ENCODE measurements around the gene TRIO.

Gene TRIO

GRCh38 chr5:14305045-14305444 lies 161.9 kb downstream of the TRIO start:
- DNase-seq: no peak

- no peak for DNase-seq
Observed at GRCh38 chr5:14306329-14306815, 163.2 kb downstream of the TRIO start.

DNA sequence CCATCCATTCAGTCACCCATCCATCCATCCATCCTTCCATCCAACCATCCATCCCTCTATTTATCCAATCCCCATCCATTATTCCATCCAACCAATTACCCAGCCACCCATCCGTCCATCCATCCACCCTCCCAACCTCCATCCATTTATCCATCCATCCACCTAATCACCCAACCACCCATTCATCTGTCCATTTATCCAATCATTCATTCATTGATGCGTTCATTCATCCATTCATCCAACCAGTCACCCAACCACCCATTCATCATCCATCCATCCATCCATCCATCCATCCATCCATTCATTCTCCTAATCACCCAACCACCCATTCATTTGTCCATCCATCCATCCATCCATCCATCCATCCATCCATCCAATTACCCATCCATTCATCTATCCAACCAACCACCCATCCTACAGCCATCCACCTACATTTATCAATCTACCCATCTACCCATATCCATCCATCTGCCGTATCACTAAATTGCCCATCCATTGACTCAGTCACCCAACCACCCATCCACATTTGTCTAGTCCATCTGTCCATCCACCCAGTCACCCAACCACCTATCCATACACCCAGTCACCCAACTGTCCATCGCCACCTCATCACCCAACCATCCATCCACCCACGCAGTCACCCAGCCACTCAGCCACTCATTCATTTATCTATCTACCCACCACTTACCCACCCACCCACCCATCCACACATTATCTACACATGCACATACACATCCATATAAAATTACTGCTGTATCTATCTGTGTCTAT lies 165.4 kb downstream of the TRIO start:
- DNase-seq: no peak

GRCh38 chr5:14309199-14309598 lies 166.1 kb downstream of the TRIO start:
- no peak for DNase-seq

GRCh38 chr5:14309878-14310531 lies 166.9 kb downstream of the TRIO start:
- no peak for DNase-seq

DNA sequence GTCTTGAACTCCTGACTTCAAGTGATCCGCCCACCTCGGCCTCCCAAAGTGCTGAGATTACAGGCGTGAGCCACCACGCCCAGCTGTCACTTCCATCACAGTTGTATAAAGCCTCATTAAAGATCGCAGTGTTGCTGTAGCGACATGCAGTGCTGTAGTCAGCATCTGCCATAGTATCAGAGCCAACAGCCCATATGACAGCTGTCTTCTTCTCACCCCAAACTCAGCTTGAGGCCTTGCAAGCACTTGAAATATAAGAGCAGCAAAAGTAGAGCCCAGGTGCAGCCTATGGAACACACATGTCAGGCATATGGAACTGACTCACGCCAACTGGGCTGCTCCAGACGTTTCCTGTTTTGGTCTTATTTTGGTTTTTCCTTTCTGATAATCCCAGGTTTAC lies 167.8 kb downstream of the TRIO start:
- no peak for DNase-seq

DNA sequence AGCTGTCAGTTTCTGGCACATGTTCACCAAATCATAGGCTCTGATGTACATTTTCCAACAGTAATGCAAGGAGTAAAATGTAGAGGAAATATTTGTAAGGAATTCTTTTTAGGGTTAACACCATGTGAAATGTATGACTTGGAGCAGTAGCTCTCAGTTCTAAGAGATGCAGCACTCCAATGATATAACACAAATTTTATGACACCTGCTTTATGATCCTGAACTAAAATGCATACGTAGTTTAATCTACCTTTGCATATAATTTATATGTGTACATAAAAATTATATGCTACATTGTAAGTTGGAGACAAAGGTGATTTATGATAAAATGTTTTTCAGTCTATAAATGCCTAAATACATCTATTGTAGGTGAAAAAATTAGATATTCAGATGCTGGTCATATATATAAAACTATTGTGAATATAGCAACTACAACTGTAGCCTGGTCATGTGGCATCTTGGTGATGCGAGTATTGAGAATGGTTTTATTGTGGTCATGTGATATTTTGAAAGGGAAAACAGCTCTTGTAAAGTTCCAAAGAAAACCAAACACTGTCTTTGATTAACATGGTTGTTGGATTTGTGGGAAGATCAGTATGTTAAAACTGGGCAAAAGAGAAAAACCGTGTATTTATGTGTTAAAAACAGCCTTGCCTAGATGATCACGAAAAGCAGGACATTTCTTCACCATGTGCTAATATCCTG lies 171.0 kb downstream of the TRIO start:
- no peak for DNase-seq

- DNase-seq: no peak
Observed at GRCh38 chr5:14316471-14316870, 173.3 kb downstream of the TRIO start.

DNA sequence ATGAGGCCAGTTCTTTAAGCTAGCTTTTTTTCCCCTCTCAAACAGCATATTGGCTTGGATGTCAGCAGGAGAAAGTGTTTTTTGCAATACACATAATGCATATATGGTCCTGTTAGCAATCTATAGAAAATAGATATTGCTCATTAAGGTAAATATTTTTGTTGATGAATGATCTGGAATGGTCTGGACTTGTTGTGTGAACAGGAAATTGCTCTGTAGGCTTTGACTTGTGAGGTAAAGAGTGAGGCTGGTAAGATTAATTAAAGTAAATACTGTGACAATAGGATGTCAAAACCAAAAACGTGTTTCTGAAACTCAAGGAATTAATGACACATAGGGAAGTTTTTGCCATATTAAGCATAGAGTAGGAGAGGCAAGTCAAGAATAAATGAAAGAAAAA lies 176.0 kb downstream of the TRIO start:
- DNase-seq: no peak

GRCh38 chr5:14321936-14322335 lies 178.8 kb downstream of the TRIO start:
- no peak for DNase-seq

DNA sequence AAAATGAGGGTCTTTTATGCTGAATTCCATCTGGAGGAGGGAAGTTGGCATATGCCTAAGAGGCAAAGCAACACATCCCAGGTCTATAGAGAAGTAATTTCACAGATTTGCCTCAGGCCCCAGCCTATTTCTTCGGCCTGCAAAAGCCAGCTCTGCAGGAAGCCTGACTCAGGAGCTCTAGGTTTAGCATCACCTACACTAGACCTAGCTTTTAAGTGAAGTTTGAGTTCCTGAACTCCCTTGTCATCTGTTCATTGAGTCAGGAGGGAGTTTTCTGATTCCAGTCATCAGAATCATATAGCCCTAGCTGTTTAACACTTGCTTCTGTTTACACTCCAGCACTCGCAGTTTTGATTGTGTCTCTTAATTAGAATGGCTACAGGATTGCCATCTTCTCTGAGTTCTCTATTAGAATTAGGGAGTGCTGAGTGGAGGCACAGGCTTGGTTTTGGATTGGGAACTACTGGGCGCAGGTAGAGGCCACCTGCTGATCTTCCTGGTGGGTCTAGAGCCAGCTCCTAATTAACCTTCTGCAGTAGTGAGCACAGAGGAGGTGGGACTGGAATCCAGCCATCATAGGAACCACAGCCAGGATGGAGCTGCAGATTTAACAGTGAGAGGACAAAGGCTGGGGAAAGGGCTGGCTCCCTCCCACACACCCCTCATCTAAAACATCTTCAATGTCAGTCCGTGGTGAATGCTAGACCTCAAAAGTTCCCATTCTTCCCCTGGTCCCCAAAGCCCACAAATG lies 179.5 kb downstream of the TRIO start:
- DNase-seq: no peak

DNA sequence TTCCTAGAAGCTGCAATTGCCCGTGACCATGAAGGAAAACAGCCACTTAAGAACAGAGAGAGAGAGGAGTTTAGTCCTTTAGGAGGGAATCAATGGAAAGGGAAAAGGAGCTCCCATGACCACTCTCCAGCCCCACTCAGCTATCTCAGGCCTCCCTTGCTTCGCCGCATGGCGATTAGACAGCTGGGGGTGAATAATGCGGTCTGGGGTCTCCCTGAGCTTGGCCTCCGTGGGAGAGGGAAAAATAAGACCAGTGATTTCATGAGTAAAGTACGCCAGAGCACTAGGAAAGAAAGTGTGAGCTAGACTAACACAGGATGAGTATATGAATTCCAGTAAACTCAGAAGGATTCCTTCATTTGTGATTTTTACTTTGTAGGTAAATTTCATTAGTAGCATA lies 180.3 kb downstream of the TRIO start:
- DNase-seq: no peak

GRCh38 chr5:14325369-14325768 lies 182.2 kb downstream of the TRIO start:
- no peak for DNase-seq

GRCh38 chr5:14326035-14326903 lies 183.1 kb downstream of the TRIO start:
- no peak for DNase-seq

GRCh38 chr5:14327624-14328023 lies 184.5 kb downstream of the TRIO start:
- no peak for DNase-seq

GRCh38 chr5:14328144-14328543 lies 185.0 kb downstream of the TRIO start:
- no peak for DNase-seq

DNA sequence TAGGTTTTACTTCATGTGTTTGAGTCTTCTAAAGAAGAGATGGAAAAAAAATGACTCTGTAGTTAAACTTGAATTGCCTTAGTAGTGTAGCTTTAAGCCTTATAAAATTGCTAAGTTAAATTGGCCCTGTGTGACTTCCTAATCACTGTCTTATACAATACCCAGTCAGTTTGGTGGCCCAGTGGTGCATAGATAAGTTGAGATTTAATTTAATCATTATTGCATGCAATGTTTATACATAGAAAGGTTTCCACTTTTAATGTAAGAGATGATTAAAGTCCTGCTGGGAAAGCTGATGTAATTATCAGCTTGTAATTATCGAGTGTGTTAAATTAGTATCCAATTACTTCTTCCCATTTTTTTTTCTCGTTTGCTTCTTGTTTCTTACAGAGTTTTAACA lies 187.1 kb downstream of the TRIO start:
- no peak for DNase-seq

GRCh38 chr5:14330729-14331385 lies 187.7 kb downstream of the TRIO start:
- DNase-seq: no peak

- DNase-seq: no peak
Observed at GRCh38 chr5:14331386-14331781, 188.2 kb downstream of the TRIO start.

DNA sequence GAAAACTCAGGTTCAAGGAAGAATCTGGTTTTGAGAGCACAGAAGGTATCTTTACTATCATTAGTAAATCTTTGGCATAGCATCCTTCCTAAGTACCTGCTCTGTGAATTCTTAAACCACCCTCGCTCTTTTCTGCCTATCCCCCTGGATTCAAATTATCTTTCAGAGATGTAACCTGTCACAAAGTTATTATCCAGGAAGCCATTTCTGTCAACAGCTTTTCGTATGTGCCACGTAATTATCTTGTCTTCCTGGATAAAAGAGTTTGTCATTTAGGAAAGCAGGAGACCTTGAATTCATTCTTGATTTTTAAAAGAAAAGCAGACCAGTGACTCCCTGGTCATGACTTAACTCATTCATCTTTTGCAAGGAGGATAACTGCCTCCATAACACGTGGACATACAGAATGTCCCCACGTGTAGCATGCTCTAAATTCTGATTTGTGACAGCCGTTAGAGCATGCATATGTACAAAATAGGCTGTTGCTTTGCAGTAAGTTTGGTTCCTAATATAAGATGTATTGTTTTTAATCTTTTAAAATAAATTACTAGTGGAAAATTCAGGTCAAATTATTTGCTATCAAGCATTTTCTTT lies 189.0 kb downstream of the TRIO start:
- DNase-seq: no peak

DNA sequence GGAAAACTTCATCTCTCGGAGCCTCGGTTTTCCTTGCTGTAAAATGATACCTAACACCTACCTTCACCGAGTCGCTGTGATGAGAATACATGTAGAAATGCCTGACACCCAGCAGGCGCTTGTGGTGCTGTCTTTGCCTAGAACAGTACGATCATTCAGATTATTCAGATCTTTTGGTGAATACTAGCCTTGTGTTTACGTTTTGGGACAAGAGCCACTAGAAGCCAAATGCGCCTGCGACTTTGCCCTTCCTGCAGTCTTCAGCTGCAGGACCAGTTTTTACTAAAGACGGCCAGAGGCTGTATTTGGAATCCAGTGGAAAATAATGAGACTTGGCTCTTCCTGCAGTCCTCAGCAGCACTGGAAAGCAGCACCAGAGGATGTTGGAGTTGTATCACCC lies 189.6 kb downstream of the TRIO start:
- DNase-seq: no peak
